Mesenchymal stem cell (in vitro differentiated cells and primary cell): ENCODE data around the gene CRY2.

Experiments used
- DNase-seq: peaks from one replicate; pipeline ENCODE4 v3.0.0-alpha.2; 2013
- H2AFZ ChIP-seq: one replicate; pipeline ENCODE4 v1.6.1; 2013; ENCODE audit warnings: low read depth, mild to moderate bottlenecking, control low read depth, inconsistent platforms, low read length, moderate library complexity
- H2AK5ac ChIP-seq: 2 replicates; pipeline ENCODE4 v1.6.1; 2013; ENCODE audit warnings: low read length, moderate library complexity, mild to moderate bottlenecking, inconsistent platforms; ENCODE audit not compliant: severe bottlenecking
- H2BK120ac ChIP-seq: one replicate; pipeline ENCODE4 v1.6.1; 2013; ENCODE audit warnings: low read depth, mild to moderate bottlenecking, inconsistent platforms, low read length, moderate library complexity
- H2BK12ac ChIP-seq, 2 experiments: one replicate each; pipeline ENCODE4 v1.6.1; 2013; ENCODE audit warnings: inconsistent platforms in 2 of 2, low read length in 2 of 2, mild to moderate bottlenecking in 2 of 2, moderate library complexity in 2 of 2, control low read depth in 1 of 2
- H2BK15ac ChIP-seq: one replicate; pipeline ENCODE4 v1.6.1; 2013; ENCODE audit warnings: mild to moderate bottlenecking, low read depth, inconsistent platforms; ENCODE audit not compliant: poor library complexity, severe bottlenecking
- H2BK5ac ChIP-seq: 2 replicates; pipeline ENCODE4 v1.6.1; 2013; ENCODE audit warnings: low read depth, mild to moderate bottlenecking, low read length, control low read depth, inconsistent platforms; ENCODE audit not compliant: poor library complexity, severe bottlenecking
- H3K14ac ChIP-seq, 2 experiments: one replicate each; pipeline ENCODE4 v1.6.1; 2013; ENCODE audit warnings: inconsistent platforms in 2 of 2, low read length in 2 of 2, control low read depth in 1 of 2, mild to moderate bottlenecking in 1 of 2, moderate library complexity in 1 of 2
- H3K18ac ChIP-seq, 2 experiments: one replicate each; pipeline ENCODE4 v1.6.1; 2013; ENCODE audit warnings: inconsistent platforms in 2 of 2, low read length in 2 of 2, control low read depth in 1 of 2, low read depth in 1 of 2, mild to moderate bottlenecking in 1 of 2
- H3K23ac ChIP-seq, 2 experiments: one replicate each; pipeline ENCODE4 v1.6.1; 2013; ENCODE audit warnings: inconsistent platforms in 2 of 2, low read length in 2 of 2, mild to moderate bottlenecking in 2 of 2, moderate library complexity in 2 of 2, control low read depth in 1 of 2
- H3K27ac ChIP-seq: 2 replicates; pipeline ENCODE4 v1.5.1; 2013; ENCODE audit warnings: mild to moderate bottlenecking, moderate library complexity, low read length, control low read depth, inconsistent platforms; ENCODE audit not compliant: poor library complexity, severe bottlenecking
- H3K27me3 ChIP-seq, 2 experiments: 2 replicates each; pipeline versions ENCODE4 v1.6.1 to v1.7.0; 2013; ENCODE audit warnings: low read length in 2 of 2, mild to moderate bottlenecking in 2 of 2, moderate library complexity in 2 of 2, control low read depth in 1 of 2, inconsistent platforms in 1 of 2; ENCODE audit not compliant: control insufficient read depth in 1 of 2, insufficient read depth in 1 of 2
- H3K36me3 ChIP-seq, 2 experiments: 2 replicates each; pipeline versions ENCODE4 v1.6.1 to v1.7.0; 2013; ENCODE audit warnings: low read length in 2 of 2, control low read depth in 1 of 2, inconsistent platforms in 1 of 2, low read depth in 1 of 2, mild to moderate bottlenecking in 1 of 2; ENCODE audit not compliant: insufficient read depth in 2 of 2, control insufficient read depth in 1 of 2
- H3K4ac ChIP-seq, 2 experiments: one replicate each; pipeline ENCODE4 v1.6.1; 2013; ENCODE audit warnings: inconsistent platforms in 2 of 2, low read length in 2 of 2, mild to moderate bottlenecking in 2 of 2, moderate library complexity in 2 of 2, control low read depth in 1 of 2, low read depth in 1 of 2
- H3K4me1 ChIP-seq: 2 replicates; pipeline ENCODE4 v1.6.1; 2013; ENCODE audit warnings: low read depth, low read length, control low read depth; ENCODE audit not compliant: control insufficient read depth, insufficient read depth
- H3K4me2 ChIP-seq: 2 replicates; pipeline ENCODE4 v1.6.1; 2013; ENCODE audit warnings: low read length, mild to moderate bottlenecking, inconsistent platforms; ENCODE audit not compliant: poor library complexity, severe bottlenecking
- H3K4me3 ChIP-seq, 2 experiments: 2 replicates each; pipeline versions ENCODE4 v1.5.1 to v1.7.0; 2013; ENCODE audit warnings: low read length in 2 of 2, mild to moderate bottlenecking in 2 of 2, control low read depth in 1 of 2, low read depth in 1 of 2; ENCODE audit not compliant: insufficient read depth in 1 of 2
- H3K79me1 ChIP-seq: replicated peaks from 2 replicates; pipeline ENCODE4 v1.6.1; 2013; ENCODE audit warnings: mild to moderate bottlenecking, control low read depth, low read length, inconsistent platforms; ENCODE audit not compliant: poor library complexity, severe bottlenecking
- H3K9ac ChIP-seq: 2 replicates; pipeline ENCODE4 v1.7.0; 2013; ENCODE audit warnings: mild to moderate bottlenecking, low read length, moderate library complexity
- H3K9me3 ChIP-seq: 2 replicates; pipeline ENCODE4 v1.7.0; 2013; ENCODE audit warnings: mild to moderate bottlenecking, low read length; ENCODE audit not compliant: control insufficient read depth
- H4K8ac ChIP-seq: one replicate; pipeline ENCODE4 v1.6.1; 2013; ENCODE audit warnings: inconsistent platforms, mild to moderate bottlenecking, low read length, moderate library complexity
- H4K91ac ChIP-seq: one replicate; pipeline ENCODE4 v1.6.1; 2013; ENCODE audit warnings: mild to moderate bottlenecking, low read length, inconsistent platforms
- WGBS: methylation state at CpG from one replicate; pipeline ENCODE4 v1.1.7; 2013; ENCODE audit warnings: mixed read lengths; 5-methylcytosine and 5-hydroxymethylcytosine counted together

Gene CRY2

DNA sequence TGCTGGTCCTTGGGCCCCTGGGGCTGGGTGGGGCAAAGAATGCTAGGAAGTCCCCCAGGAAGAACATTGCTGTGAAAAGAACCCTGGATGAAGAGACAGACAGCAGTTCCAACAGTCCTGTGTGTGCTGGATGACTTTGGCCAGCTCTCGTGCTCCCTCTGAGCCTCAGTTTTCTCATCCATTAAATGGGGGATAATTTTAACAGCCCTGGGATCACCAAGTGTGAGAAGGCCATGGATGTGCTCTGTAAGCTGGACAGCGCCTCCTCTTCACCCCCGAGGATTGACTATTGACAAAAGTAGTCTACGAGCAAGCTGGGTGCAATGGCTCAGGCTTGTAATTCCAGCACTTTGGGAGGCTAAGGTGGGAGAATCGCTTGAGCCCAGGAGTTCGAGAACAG lies 77.7 kb downstream of the CRY2 start:
- H3K27me3 ChIP-seq: peaks cover 40 to 50% of the 10 kb centered on the region in 2 experiments
- H3K4me1 ChIP-seq: peaks cover 21% of the 10 kb centered on the region
- H4K8ac ChIP-seq: no peak overlapping the region
- no peak overlapping the region for H3K9ac ChIP-seq
- no peak overlapping the region for H3K18ac ChIP-seq
- no peak overlapping the region for H2AK5ac ChIP-seq
- H3K23ac ChIP-seq: no peak overlapping the region
- no peak overlapping the region for H2BK5ac ChIP-seq
- no peak for DNase-seq
- no peak overlapping the region for H3K4me2 ChIP-seq
- H3K4ac ChIP-seq: no peak overlapping the region
- no peaks in the 10 kb centered on the region for H3K9me3 ChIP-seq
- no peak overlapping the region for H2BK15ac ChIP-seq
- H4K91ac ChIP-seq: no peak overlapping the region
- H3K27ac ChIP-seq: no peak overlapping the region
- WGBS: 88% methylated on average over 6 of the region's 6 CpGs
- H3K36me3 ChIP-seq: peaks cover 0 to 32% of the 10 kb centered on the region in 2 experiments
- H3K79me1 ChIP-seq: no peaks in the 10 kb centered on the region
- no peak overlapping the region for H2BK12ac ChIP-seq
- H2BK120ac ChIP-seq: no peak overlapping the region
- no peak overlapping the region for H3K4me3 ChIP-seq
- no peak overlapping the region for H3K14ac ChIP-seq
- no peak overlapping the region for H2AFZ ChIP-seq

DNA sequence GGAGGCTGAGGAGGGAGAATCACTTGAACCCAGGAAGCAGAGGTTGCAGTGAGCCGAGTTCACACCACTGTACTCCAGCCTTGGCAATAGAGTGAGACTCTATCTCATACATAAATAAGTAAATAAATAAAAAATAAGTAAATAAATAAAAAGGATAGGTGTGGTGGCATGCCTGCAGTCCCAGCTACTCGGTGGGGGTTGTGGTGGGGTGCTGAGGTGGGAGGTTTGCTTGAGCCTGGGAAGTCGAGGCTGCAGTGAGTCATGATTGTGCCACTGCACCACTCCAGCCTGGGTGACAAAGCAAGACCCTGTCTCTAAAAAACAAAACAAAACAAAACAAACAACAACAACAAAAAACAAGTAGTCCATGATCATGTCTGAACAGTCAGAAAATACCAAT lies 78.3 kb downstream of the CRY2 start:
- Histone ChIP-seq H2AK5ac (no peak overlapping the region), H4K91ac (no peak overlapping the region), H3K36me3 (peaks cover 0 to 38% of the 10 kb centered on the region in 2 experiments), H3K4me2 (no peak overlapping the region), H2BK15ac (no peak overlapping the region), H3K4me3 (no peak overlapping the region), H3K27me3 (peaks cover 36 to 50% of the 10 kb centered on the region in 2 experiments), H3K23ac (no peak overlapping the region), H3K14ac (no peak overlapping the region), H3K27ac (no peak overlapping the region), H3K79me1 (peaks cover 2% of the 10 kb centered on the region), H2AFZ (no peak overlapping the region), H3K9me3 (no peaks in the 10 kb centered on the region), H2BK120ac (no peak overlapping the region), H4K8ac (no peak overlapping the region), H2BK12ac (no peak overlapping the region), H3K18ac (no peak overlapping the region), H3K4ac (no peak overlapping the region), H3K9ac (no peak overlapping the region), H2BK5ac (no peak overlapping the region), H3K4me1 (peaks cover 23% of the 10 kb centered on the region)
- 79% methylated on average over 2 of the region's 3 CpGs for WGBS
- no peak for DNase-seq

DNA sequence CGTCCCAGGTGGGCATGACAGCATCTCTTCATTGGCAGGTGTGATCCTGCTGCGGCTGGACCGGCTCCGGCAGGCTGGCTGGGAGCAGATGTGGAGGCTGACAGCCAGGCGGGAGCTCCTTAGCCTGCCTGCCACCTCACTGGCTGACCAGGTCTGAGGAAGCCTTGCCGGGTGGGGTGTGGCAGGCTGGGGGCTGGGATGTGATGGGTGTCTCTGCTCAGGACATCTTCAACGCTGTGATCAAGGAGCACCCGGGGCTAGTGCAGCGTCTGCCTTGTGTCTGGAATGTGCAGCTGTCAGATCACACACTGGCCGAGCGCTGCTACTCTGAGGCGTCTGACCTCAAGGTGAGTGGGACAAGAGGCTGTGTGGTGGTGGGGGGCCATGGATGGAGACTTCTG lies 78.7 kb downstream of the CRY2 start:
- no peak overlapping the region for H2BK5ac ChIP-seq
- H3K9ac ChIP-seq: no peak overlapping the region

DNA sequence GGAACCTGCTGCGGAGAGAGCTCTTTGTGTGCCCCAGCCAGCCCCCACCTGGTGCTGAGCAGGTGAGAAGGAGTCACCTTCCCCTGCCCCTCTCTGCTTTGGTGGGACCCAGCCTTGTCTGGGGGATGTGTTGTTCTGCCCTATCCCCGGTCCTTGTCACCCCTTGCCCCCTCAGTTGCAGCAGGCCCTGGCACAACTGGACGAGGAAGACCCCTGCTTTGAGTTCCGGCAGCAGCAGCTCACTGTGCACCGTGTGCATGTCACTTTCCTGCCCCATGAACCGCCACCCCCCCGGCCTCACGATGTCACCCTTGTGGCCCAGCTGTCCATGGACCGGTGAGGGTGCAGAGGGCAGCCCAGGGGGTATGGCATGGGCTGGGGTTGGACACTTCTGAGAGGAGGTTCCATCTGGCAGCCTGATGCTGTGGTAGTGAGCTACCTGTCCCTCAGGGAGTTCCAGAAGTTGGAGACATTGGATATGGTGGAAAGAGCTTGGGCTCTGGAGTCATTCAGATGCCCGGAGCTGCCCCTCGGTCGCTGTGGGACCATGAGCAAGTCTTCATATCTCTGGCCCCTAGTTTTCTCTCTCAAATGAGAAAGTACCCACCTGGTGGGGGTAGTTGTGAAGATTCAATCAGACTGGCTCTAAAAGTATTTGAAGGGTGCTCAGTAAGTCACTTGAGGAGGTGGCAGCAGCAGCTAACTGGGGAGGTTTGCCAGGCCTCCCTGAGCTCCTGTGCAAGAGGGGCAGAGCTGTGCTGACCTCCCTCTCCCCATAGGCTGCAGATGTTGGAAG lies 79.5 kb downstream of the CRY2 start:
- DNase-seq: no peak
- Histone ChIP-seq H2AK5ac (no peak overlapping the region), H3K14ac (peak overlapping the region in 1 of 2 experiments; percentile 71), H4K8ac (no peak overlapping the region), H3K4me2 (no peak overlapping the region), H3K36me3 (peaks cover 8 to 50% of the 10 kb centered on the region in 2 experiments), H3K79me1 (peaks cover 2% of the 10 kb centered on the region), H3K27me3 (peaks cover 24 to 41% of the 10 kb centered on the region in 2 experiments), H2BK12ac (no peak overlapping the region), H2BK120ac (no peak overlapping the region), H3K27ac (no peak overlapping the region), H2BK5ac (no peak overlapping the region), H2AFZ (no peak overlapping the region), H3K9me3 (no peaks in the 10 kb centered on the region), H3K23ac (no peak overlapping the region), H3K4ac (no peak overlapping the region), H3K4me1 (peaks cover 20% of the 10 kb centered on the region), H3K18ac (no peak overlapping the region), H4K91ac (no peak overlapping the region), H2BK15ac (no peak overlapping the region), H3K4me3 (no peak overlapping the region), H3K9ac (no peak overlapping the region)
- WGBS: 90% methylated on average over 12 of the region's 12 CpGs

More for the DNA sequence above, 78.7 kb downstream of the CRY2 start:
- 80% methylated on average over 12 of the region's 12 CpGs for WGBS
- H2AK5ac ChIP-seq: no peak overlapping the region
- peaks cover 32 to 49% of the 10 kb centered on the region in 2 experiments for H3K27me3 ChIP-seq
- no peak overlapping the region for H3K4ac ChIP-seq
- H3K14ac ChIP-seq: no peak overlapping the region
- no peak overlapping the region for H3K18ac ChIP-seq
- H2BK12ac ChIP-seq: no peak overlapping the region
- no peak overlapping the region for H2AFZ ChIP-seq
- H3K79me1 ChIP-seq: peaks cover 2% of the 10 kb centered on the region
- no peak overlapping the region for H4K91ac ChIP-seq
- H3K27ac ChIP-seq: no peak overlapping the region
- no peak overlapping the region for H2BK120ac ChIP-seq
- H4K8ac ChIP-seq: no peak overlapping the region
- peaks cover 23% of the 10 kb centered on the region for H3K4me1 ChIP-seq
- H3K4me3 ChIP-seq: no peak overlapping the region
- H3K36me3 ChIP-seq: peaks cover 2 to 43% of the 10 kb centered on the region in 2 experiments
- no peak overlapping the region for H2BK15ac ChIP-seq
- H3K9me3 ChIP-seq: no peaks in the 10 kb centered on the region
- no peak for DNase-seq
- H3K23ac ChIP-seq: peak overlapping the region in 1 of 2 experiments; percentile 41
- no peak overlapping the region for H3K4me2 ChIP-seq
